Pancreas (tissue), 10 donors: ENCODE measurements around the gene AMMECR1. TPM values are rescaled to one million over a fixed set of nuclear protein-coding genes. Genes with fewer than 3 reads are reported as not detected.

Experiments
- ATAC-seq, 4 donors: fragments of 200-7000 bp; cut with Tn5 transposase; one replicate each; pipeline versions ENCODE4 v1.8.0 to v1.9.1; 2020; ENCODE audit warnings: mild to moderate bottlenecking in 4 of 4, moderate library complexity in 4 of 4
- DNase-seq, 6 donors: peaks; one replicate each; pipeline ENCODE4 v3.0.0-alpha.2; 2020
- FAIRE-seq: peaks from 2 replicates; lab custom pipeline; 2012; peaks lifted over from hg19 to GRCh38; lab: Jason Lieb, UNC
- H3K27ac ChIP-seq, 4 donors: fragments of 200-600 bp; sonication (generic); 1 replicate in 3 of 4; 2 replicates in 1 of 4; pipeline versions ENCODE4 v1.5.0 to v1.8.0; 2020
- H3K27me3 ChIP-seq, 4 donors: fragments of 200-600 bp; one replicate each; pipeline ENCODE4 v1.8.0; 2021
- H3K36me3 ChIP-seq, 3 donors: fragments of 200-600 bp; sonication (generic) in 1 of 3; one replicate each; pipeline versions ENCODE4 v1.5.0 to v1.8.0; 2020 to 2021
- H3K4me1 ChIP-seq, 3 donors: fragments of 200-600 bp; one replicate each; pipeline ENCODE4 v1.8.0; 2021
- H3K4me3 ChIP-seq, 4 donors: fragments of 200-600 bp; sonication (generic) in 2 of 4; one replicate each; pipeline versions ENCODE4 v1.5.0 to v1.8.0; 2020 to 2021
- H3K9me3 ChIP-seq, 4 donors: fragments of 200-600 bp; one replicate each; pipeline ENCODE4 v1.8.0; 2021
- CTCF ChIP-seq, 4 donors: fragments of 200-600 bp; sonication (generic) in 3 of 4; IDR thresholded peaks; one replicate each; pipeline versions ENCODE4 v1.5.0 to v1.8.0; 2021; ENCODE audit warnings: antibody characterized with exemption in 4 of 4
- WGBS, 2 donors: extraction: QIAGEN DNeasy Blood & Tissue Kit; methylation state at CpG; one replicate each; pipeline ENCODE4 v1.1.7; 2013; 5-methylcytosine and 5-hydroxymethylcytosine counted together
- intact Hi-C, 3 donors: fragments of 100-400 bp; cut with DNase I; formaldehyde crosslinking; loops; one replicate each; pipeline versions ENCODE4 v1.11.1 to v1.14.2; 2022
- polyA plus RNA-seq, 2 donors: library from polyadenylated mRNA; stranded (reverse); fragments of 200-250 nt; gene quantifications; one replicate each; pipeline ENCODE4 v1.2.3, GENCODE V29; 2013
- total RNA-seq, 6 donors: library from RNA; stranded (reverse); fragmentation: NEBNext Ultra II Directional in 4 of 6; extraction: Animal tissue kit (Norgen Biotek cat#: 25700) in 4 of 6; gene quantifications; one replicate each; pipeline versions ENCODE4 v1.2.1 to v1.2.4, GENCODE V29; 2021 to 2023
- donor health status: healthy with polysubstance abuse.
- donor health status: DM: no; HTN: no; CAD: no; lungs with moderate emphysema.
- donor health status: DM: no; HTN: no; CAD: no.
- donor health status: control.
- donor health status: control.
- donor health status: Bipolar disorder and iron deficiency.
- donor health status: DM: yes; HTN: yes; CAD: no.
- donor health status: DM: no; HTN: no; CAD: no.
- donor health status: DM: no; HTN: no; CAD: no.
- donor health status: DM: yes; HTN: yes; CAD: no.

Gene AMMECR1
- total and polyA plus RNA-seq, 8 donors, result 1.4 to 4.1 (median 1.9) TPM

- FAIRE-seq (no peak), DNase-seq (no peak), ATAC-seq (no peak)
- TF ChIP-seq CTCF (IDR thresholded peaks at IDR 0.05), result no peak
- intact Hi-C loops, result no loop called here
- Histone ChIP-seq H3K9me3 (no peaks in the 10 kb centered on the region), H3K27me3 (no peaks in the 10 kb centered on the region), H3K4me1 (no peaks in the 10 kb centered on the region), H3K27ac (no peak overlapping the region), H3K4me3 (no peak overlapping the region), H3K36me3 (no peaks in the 10 kb centered on the region)
- 53 to 61% methylated on average over 4 of the region's 4 CpGs for WGBS, 2 donors
Measured at GRCh38 chrX:110326712-110327111, 8.8 kb upstream of the AMMECR1 start.

GRCh38 chrX:110322603-110323002 is 4.7 kb upstream of the AMMECR1 start:
- Histone ChIP-seq H3K4me1 (no peaks in the 10 kb centered on the region), H3K9me3 (no peaks in the 10 kb centered on the region), H3K4me3 (no peak overlapping the region), H3K27ac (no peak overlapping the region), H3K36me3 (no peaks in the 10 kb centered on the region), H3K27me3 (no peaks in the 10 kb centered on the region)
- intact Hi-C loops, result no loop called here
- FAIRE-seq (no peak), DNase-seq (no peak), ATAC-seq (no peak)
- WGBS, 2 donors, result 55 to 61% methylated on average over 4 of the region's 4 CpGs
- TF ChIP-seq CTCF (IDR thresholded peaks at IDR 0.05), result no peak

GRCh38 chrX:110321670-110322069 is 3.8 kb upstream of the AMMECR1 start:
- no peak overlapping the region for H3K27ac ChIP-seq
- TF ChIP-seq CTCF (IDR thresholded peaks at IDR 0.05), result no peak
- no peak overlapping the region for H3K4me3 ChIP-seq
- intact Hi-C loops, result no loop called here
- no peaks in the 10 kb centered on the region for H3K4me1 ChIP-seq
- no peaks in the 10 kb centered on the region for H3K9me3 ChIP-seq
- FAIRE-seq (peak; percentile 53), DNase-seq (no peak), ATAC-seq (no peak)
- WGBS, 2 donors, result 56 to 81% methylated on average over 3 of the region's 3 CpGs
- no peaks in the 10 kb centered on the region for H3K27me3 ChIP-seq
- H3K36me3 ChIP-seq, result no peaks in the 10 kb centered on the region

- no peak for DNase-seq
- Histone ChIP-seq H3K36me3 (no peaks in the 10 kb centered on the region), H3K4me3 (no peak overlapping the region), H3K27ac (no peak overlapping the region), H3K27me3 (no peaks in the 10 kb centered on the region), H3K9me3 (no peaks in the 10 kb centered on the region), H3K4me1 (no peaks in the 10 kb centered on the region)
- no peak for ATAC-seq
- TF ChIP-seq CTCF (IDR thresholded peaks at IDR 0.05), result no peak
- FAIRE-seq, result no peak
- intact Hi-C loops, result no loop called here
Measured at GRCh38 chrX:110321081-110321480, 3.2 kb upstream of the AMMECR1 start.

GRCh38 chrX:110320381-110320987 is 2.6 kb upstream of the AMMECR1 start:
- TF ChIP-seq CTCF (IDR thresholded peaks at IDR 0.05), result no peak
- no peaks in the 10 kb centered on the region for H3K27me3 ChIP-seq
- no peaks in the 10 kb centered on the region for H3K36me3 ChIP-seq
- H3K4me1 ChIP-seq, result no peaks in the 10 kb centered on the region
- intact Hi-C loops, result no loop called here
- no peak for ATAC-seq
- H3K27ac ChIP-seq, result no peak overlapping the region
- H3K4me3 ChIP-seq, result no peak overlapping the region
- no peak for DNase-seq
- FAIRE-seq, result no peak
- H3K9me3 ChIP-seq, result no peaks in the 10 kb centered on the region
- 49 to 80% methylated on average over 3 of the region's 3 CpGs for WGBS, 2 donors
